HG02981 (cell line): Measurements from ENCODE around the gene SLC24A4.

Source experiments
- ATAC-seq: cut with Tn5 transposase; IDR thresholded peaks from one replicate; pipeline ENCODE4 v1.9.1; 2021; ENCODE audit warnings: mild to moderate bottlenecking, moderate library complexity; ENCODE audit not compliant: unreplicated experiment

SLC24A4 gene

GRCh38 chr14:92433407-92433806, 110.4 kb downstream of the SLC24A4 start:
- ATAC-seq: no peak

- no peak for ATAC-seq
Measured at GRCh38 chr14:92435154-92435553, 112.2 kb downstream of the SLC24A4 start.

DNA sequence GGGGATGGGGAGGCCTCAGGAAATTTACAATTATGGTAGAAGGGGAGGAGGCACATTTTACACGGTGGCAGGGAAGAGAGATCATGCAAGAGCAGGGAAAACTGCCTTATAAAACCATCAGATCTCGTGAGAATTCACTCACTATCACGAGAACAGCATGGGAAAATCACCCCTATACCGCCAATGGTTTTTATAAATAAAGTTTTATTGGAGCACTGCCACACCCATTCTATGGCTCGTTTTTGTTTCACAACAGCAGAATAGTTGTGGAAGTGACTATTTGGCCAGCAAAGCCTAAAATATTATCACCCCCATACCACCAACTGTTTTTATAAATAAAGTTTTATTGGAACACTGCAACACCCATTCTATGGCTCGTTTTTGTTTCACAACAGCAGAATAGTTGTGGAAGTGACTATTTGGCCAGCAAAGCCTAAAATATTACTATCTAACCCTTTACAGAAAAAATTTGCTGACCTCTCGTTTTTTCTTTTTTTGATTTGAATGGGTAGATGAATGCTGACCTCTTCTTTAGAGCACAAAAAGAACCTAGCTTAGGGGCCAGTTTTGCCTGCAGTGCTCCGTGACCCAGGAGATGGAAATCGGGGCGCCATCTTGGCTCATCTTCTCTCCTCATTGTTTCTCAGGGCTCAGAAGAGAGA, 113.3 kb downstream of the SLC24A4 start:
- no peak for ATAC-seq

DNA sequence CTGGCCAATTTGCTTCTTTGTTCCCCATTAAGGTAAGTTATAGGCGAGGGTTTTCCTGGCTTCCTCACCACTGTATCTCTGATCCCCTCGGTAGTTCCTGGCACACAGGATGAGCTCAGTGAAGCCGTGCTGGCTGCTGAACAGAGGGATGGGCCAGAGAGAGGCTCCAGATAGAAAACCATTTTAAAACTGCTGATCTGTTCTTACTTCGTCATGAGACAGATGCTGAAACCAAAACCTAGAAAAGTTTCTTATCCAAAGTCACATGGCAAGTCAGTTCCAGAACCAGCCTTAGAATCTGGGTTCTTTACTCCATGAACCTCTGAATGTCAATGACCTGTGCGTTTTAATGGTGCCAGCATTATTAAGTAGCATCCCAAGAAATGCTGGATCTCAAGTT, 114.3 kb downstream of the SLC24A4 start:
- no peak for ATAC-seq

DNA sequence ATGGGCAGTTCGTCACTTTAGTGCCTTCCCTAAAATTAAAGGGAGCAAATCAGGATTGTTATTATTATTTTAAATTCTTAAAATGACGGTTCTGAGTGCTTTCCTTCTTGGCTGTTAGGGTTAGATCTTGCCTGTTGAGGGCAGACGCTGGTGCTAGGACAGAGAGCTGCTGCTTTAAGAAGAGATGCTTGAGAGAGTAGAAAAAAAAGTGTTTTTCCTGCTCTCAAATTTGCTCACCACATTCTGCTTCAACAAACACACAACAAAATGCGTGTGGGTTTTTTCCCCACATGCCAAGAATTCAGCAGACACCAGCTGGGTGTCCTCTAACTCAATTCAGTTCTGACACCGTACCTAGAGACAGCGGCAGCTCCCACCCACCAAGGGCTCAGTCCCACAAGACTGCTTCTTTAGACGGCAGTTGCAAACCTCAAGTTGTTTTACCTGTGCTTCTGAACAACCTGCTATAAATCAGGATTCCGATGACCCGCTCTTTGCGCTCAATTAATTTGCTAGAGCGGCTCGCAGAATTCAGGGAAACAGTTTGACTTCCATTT, 114.8 kb downstream of the SLC24A4 start:
- ATAC-seq: no peak

DNA sequence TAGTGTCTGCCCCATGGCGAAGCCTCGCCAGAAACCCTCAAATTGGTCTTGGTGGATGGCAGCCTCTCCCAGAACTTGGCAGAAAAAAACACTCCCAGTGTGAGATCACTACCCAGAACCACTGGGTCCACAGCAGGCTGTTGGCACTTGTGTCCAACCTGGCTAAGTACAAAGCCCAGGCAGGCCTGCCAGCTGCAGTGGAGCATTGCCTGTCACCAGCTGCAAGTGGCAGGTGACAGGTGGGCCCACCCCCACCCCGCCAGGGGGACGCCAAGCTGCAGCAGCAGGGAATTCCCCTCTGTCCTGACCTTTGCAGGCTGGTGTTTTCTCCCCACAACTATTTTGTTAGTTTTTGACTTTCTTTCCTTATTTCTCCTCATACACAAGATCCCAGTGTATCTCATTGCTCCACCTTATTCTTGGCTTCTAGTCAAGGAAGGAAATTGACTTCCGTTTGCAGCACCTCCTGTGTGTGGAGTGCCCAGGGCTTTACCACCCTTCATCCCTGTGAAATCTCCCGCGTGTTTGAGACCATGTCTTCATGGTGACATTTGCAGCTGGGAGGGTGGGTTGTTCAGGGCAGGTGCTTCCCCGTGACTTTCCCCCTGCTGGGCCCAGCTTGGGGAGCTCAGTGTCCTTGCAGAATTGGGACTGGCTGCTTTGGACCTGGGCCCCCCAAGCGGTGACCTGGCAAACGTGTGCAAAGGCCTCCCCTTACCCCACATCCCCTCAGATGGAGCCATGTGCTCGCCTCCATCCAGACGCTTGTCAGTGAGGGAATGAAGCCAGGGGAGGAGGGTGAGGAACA, 116.8 kb downstream of the SLC24A4 start:
- ATAC-seq: no peak

- no peak for ATAC-seq
Measured at GRCh38 chr14:92440345-92441003, 117.5 kb downstream of the SLC24A4 start.

GRCh38 chr14:92441751-92442504, 119.0 kb downstream of the SLC24A4 start:
- no peak for ATAC-seq

- no peak for ATAC-seq
Measured at GRCh38 chr14:92443167-92443566, 120.2 kb downstream of the SLC24A4 start.

DNA sequence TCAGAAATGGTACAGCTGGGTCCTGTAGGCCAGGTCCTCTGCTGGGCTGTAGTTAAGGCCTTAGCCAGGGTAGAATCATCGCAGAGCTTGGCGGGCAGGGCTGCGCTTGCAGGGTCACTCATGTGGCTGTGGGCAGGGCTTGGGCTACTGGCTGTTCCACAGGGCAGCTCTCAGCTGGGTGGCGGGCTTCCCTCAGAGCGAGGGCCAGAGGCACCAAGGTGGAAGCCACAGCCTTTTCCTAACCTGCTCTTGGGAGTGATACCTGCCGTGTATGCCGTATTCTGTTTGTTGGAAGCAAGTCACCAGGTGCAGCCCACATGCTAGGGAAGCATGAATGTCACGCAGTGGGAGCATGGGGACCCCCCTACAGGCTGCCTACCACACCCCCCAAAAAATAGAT, 120.8 kb downstream of the SLC24A4 start:
- ATAC-seq: no peak

- no peak for ATAC-seq
Measured at GRCh38 chr14:92446771-92447170, 123.8 kb downstream of the SLC24A4 start.

DNA sequence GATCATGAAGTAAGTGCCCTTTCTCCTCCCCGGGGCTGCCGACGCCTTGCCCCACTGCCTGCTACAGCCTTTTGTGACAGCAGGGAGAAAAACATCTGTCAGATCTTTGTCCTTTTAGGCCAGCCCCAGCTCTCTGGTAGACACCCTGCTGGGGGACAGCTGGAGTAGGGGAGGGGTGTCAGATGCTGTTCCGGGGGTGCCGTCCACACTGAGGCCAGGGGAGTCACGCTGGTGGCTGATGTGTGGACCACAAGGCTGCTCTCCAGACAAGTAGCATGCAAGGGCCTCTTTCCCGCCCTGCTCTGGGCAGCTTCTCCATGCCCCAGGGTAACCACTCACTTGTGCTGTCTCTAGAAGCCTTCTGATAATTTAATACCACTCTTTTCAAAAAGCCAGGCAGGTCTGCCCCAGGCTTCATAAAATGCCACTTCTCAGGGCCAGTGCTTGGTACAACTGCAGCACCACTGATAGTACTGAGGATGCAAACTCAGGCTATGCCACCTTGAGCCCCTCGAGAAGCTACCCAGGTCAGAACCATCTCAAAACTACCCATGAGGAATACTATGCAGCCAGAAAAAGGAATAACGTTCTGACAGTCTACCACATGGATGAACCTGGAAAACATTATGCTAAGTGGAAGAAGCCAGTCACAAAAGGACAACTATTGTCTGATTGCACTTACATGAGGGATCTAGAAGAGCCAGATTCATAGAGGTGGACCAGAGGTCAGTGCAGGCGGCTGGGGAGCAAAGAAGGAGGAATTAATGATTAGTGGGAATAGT, 124.6 kb downstream of the SLC24A4 start:
- ATAC-seq: no peak

GRCh38 chr14:92448786-92449185, 125.8 kb downstream of the SLC24A4 start:
- no peak for ATAC-seq

GRCh38 chr14:92449404-92450181, 126.6 kb downstream of the SLC24A4 start:
- ATAC-seq: no peak

GRCh38 chr14:92450351-92451070, 127.5 kb downstream of the SLC24A4 start:
- no peak for ATAC-seq

DNA sequence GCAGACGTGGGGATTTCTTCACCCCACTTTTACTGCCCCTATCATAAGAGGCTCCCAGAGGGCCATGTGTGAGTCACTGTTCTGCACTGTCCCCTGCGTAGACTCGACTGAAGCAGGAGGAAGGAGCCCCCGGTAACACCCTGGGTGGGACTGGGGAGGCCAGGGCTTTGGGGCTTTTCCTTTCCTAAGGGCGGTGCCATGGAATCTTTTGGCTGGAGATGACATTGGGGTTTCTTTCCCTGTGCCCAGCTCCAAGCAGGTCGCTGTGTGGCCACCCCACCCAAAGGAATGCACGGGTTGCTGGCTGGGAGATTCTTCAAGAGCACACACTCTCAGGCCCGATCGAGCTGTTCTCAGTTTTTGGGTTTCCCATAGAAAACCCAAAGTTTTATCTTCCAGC, 128.3 kb downstream of the SLC24A4 start:
- ATAC-seq: no peak

GRCh38 chr14:92451755-92452154, 128.8 kb downstream of the SLC24A4 start:
- ATAC-seq: no peak

GRCh38 chr14:92452471-92452870, 129.5 kb downstream of the SLC24A4 start:
- no peak for ATAC-seq

GRCh38 chr14:92453691-92454090, 130.7 kb downstream of the SLC24A4 start:
- ATAC-seq: no peak
